Thoracic aorta (tissue), 2 donors: ENCODE measurements around the gene YPEL4. TPM values are rescaled to one million over a fixed set of nuclear protein-coding genes. Genes with fewer than 3 reads are reported as not detected.

Source experiments
- ATAC-seq: fragments of 150-250 bp; one replicate; pipeline ENCODE4 v1.8.0; 2017; ENCODE audit warnings: low read depth; ENCODE audit not compliant: insufficient number of reproducible peaks, low FRiP score
- DNase-seq: peaks from one replicate; pipeline ENCODE4 v3.0.0-alpha.2; 2020; ENCODE audit warnings: low spot score
- H3K27ac ChIP-seq, 2 donors: fragments of 200-600 bp; sonication (generic); 1 replicate in 1 of 2; 2 replicates in 1 of 2; pipeline ENCODE4 v1.5.1; 2016; ENCODE audit warnings: mild to moderate bottlenecking in 2 of 2, moderate library complexity in 2 of 2
- H3K27me3 ChIP-seq: fragments of 200-600 bp; sonication (generic); replicated peaks from 2 replicates; pipeline ENCODE4 v1.6.0; 2016; ENCODE audit warnings: mild to moderate bottlenecking; ENCODE audit not compliant: insufficient read depth
- H3K36me3 ChIP-seq: fragments of 200-600 bp; sonication (generic); one replicate; pipeline ENCODE4 v1.5.1; 2016
- H3K4me1 ChIP-seq, 2 donors: fragments of 200-600 bp; sonication (generic); 1 replicate in 1 of 2; 2 replicates in 1 of 2; pipeline versions ENCODE4 v1.5.1 to v1.6.0; 2016; ENCODE audit warnings: low read depth in 2 of 2, mild to moderate bottlenecking in 1 of 2; ENCODE audit not compliant: control insufficient read depth in 1 of 2
- H3K4me3 ChIP-seq: fragments of 200-600 bp; sonication (generic); 2 replicates; pipeline ENCODE4 v1.5.1; 2016; ENCODE audit warnings: mild to moderate bottlenecking
- H3K9me3 ChIP-seq: fragments of 200-600 bp; sonication (generic); 2 replicates; pipeline ENCODE4 v1.5.1; 2016
- total RNA-seq, 2 donors: library from RNA; depleted of rRNA; stranded (reverse); fragments of >200 nt; gene quantifications; one replicate each; pipeline versions ENCODE4 v1.1.0 to v1.2.3, GENCODE V29; 2016
- TF ChIP-seq, protein P1 (sequence below): fragments of 200-600 bp; sonication (generic); IDR thresholded peaks from one replicate; pipeline ENCODE4 v1.5.1; 2019; ENCODE audit warnings: antibody characterized with exemption

Gene YPEL4
- total RNA-seq, 2 donors from 2014 or later = 1.1 to 1.2 TPM

GRCh38 chr11:57667117-57667735 lies 17.5 kb upstream of the YPEL4 start:
- Histone ChIP-seq H3K27me3 (no peaks in the 10 kb centered on the region), H3K4me1 (peaks cover 17 to 24% of the 10 kb centered on the region in 2 donors), H3K9me3 (no peaks in the 10 kb centered on the region), H3K4me3 (peak overlapping the region; percentile 79), H3K27ac (peak overlapping the region; percentile 97 to 98), H3K36me3 (peaks cover 2% of the 10 kb centered on the region)
- ATAC-seq (peak; percentile 98), DNase-seq (peak; percentile 93)
- TF ChIP-seq, protein P1, sequence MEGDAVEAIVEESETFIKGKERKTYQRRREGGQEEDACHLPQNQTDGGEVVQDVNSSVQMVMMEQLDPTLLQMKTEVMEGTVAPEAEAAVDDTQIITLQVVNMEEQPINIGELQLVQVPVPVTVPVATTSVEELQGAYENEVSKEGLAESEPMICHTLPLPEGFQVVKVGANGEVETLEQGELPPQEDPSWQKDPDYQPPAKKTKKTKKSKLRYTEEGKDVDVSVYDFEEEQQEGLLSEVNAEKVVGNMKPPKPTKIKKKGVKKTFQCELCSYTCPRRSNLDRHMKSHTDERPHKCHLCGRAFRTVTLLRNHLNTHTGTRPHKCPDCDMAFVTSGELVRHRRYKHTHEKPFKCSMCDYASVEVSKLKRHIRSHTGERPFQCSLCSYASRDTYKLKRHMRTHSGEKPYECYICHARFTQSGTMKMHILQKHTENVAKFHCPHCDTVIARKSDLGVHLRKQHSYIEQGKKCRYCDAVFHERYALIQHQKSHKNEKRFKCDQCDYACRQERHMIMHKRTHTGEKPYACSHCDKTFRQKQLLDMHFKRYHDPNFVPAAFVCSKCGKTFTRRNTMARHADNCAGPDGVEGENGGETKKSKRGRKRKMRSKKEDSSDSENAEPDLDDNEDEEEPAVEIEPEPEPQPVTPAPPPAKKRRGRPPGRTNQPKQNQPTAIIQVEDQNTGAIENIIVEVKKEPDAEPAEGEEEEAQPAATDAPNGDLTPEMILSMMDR = no peak

DNA sequence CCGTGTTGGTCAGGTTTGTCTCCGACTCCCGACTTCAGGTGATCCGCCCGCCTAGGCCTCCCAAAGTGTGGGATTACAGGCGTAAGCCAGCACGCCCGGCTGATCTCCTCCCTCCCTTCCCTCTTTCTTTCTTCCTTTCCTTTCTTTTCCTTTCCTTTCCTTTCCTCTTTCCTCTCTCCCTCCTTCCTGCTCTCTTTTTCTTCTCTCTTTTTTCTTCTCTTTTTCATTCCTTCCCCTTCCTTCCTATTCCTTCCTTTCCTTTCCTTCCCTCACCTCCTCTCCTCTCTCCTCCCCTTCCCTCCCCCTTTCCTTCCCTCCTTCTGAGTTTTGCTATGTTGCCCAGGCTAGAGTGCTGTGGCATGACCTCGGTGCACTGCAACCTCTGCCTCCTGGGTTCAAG lies 14.3 kb upstream of the YPEL4 start:
- no peak overlapping the region for H3K4me3 ChIP-seq
- TF ChIP-seq, protein P1 = no peak
- ATAC-seq = no peak
- H3K27ac ChIP-seq = no peak overlapping the region
- H3K27me3 ChIP-seq = no peaks in the 10 kb centered on the region
- peaks cover 20% of the 10 kb centered on the region for H3K36me3 ChIP-seq
- no peak for DNase-seq
- H3K4me1 ChIP-seq = peaks cover 5 to 15% of the 10 kb centered on the region in 2 donors
- H3K9me3 ChIP-seq = no peaks in the 10 kb centered on the region

GRCh38 chr11:57662893-57663292 lies 13.2 kb upstream of the YPEL4 start:
- Histone ChIP-seq H3K36me3 (peaks cover 20% of the 10 kb centered on the region), H3K4me3 (no peak overlapping the region), H3K27ac (no peak overlapping the region), H3K4me1 (peaks cover 4 to 22% of the 10 kb centered on the region in 2 donors), H3K27me3 (no peaks in the 10 kb centered on the region), H3K9me3 (no peaks in the 10 kb centered on the region)
- TF ChIP-seq, protein P1 = no peak
- DNase-seq = no peak
- no peak for ATAC-seq

GRCh38 chr11:57659669-57660068 lies 10.0 kb upstream of the YPEL4 start:
- no peak for ATAC-seq
- Histone ChIP-seq H3K9me3 (no peaks in the 10 kb centered on the region), H3K36me3 (peaks cover 20% of the 10 kb centered on the region), H3K27ac (no peak overlapping the region), H3K4me1 (peaks cover 4 to 21% of the 10 kb centered on the region in 2 donors), H3K27me3 (no peaks in the 10 kb centered on the region), H3K4me3 (no peak overlapping the region)
- DNase-seq = no peak
- TF ChIP-seq, protein P1 = no peak

DNA sequence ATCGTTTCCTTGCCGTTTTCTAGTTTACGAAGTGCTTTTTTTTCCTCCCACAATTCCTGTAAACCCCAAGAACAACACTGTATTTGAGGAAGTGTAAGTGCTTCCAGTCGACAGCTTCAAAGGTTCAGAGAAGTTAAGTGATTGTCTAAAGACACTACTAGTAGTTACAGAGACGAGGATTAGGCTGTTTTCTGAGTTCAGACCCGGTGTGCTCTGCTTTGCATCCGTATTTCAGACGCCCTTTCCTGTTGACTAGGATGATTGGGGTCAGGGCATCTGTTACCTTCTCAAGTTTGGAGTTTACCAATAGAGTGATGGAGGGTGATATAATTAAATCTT lies 8.3 kb upstream of the YPEL4 start:
- Histone ChIP-seq H3K27ac (peak overlapping the region; percentile 60 to 65), H3K9me3 (no peaks in the 10 kb centered on the region), H3K4me3 (peak overlapping the region; percentile 77), H3K36me3 (peaks cover 20% of the 10 kb centered on the region), H3K27me3 (no peaks in the 10 kb centered on the region), H3K4me1 (peaks cover 4 to 22% of the 10 kb centered on the region in 2 donors)
- TF ChIP-seq, protein P1 = no peak
- no peak for ATAC-seq
- no peak for DNase-seq
